ENCODE data around the gene PTGFRN.

The PTGFRN gene

DNA sequence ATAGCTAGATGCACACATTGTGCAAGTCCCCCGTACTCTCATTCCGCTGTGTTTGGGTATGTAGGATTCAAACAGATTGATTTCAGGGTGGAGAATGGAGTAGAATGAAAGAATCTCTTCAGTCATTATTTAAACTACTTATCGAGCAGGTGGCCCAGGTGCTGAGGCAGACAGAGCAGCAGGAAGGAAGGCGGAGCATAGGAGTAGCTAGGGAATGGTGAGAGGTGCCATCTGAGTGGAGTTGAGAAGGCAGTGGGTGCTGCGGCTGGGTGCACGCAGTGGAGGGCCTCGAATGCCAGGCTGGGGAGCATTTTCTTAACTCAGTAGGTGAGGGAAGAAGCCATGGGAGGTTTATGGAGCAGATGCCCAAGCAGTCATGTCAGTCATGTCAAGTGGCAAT is 46.7 kb downstream of the PTGFRN start:
- Histone ChIP-seq H2BK120ac (ENCODE audit: low read depth, low read length) (no peak overlapping the region), H3K4me1 (ENCODE audit: control insufficient read depth in 2 of 2, insufficient read depth in 1 of 2, low read depth in 1 of 2, low read length in 2 of 2) (peaks cover 0 to 15% of the 10 kb centered on the region in 2 donors), H4K8ac (ENCODE audit: low read depth, low read length) (no peak overlapping the region), H4K91ac (ENCODE audit: low read depth, low read length, poor library complexity) (no peak overlapping the region), H3K36me3 (replicated peaks in 1 of 2; ENCODE audit: control insufficient read depth in 2 of 2, insufficient read depth in 2 of 2, low read length in 2 of 2) (peaks cover 5 to 41% of the 10 kb centered on the region in 2 donors), H3K27ac (replicated peaks; ENCODE audit: low read length) (no peak overlapping the region), H3K79me1 (ENCODE audit: low read depth, low read length) (peaks cover 5% of the 10 kb centered on the region), H3K27me3 (ENCODE audit: control insufficient read depth in 3 of 3, insufficient read depth in 3 of 3, low read depth in 1 of 3, low read length in 3 of 3) (no peaks in the 10 kb centered on the region), H3K4me2 (ENCODE audit: insufficient read depth, low read length, poor library complexity, severe bottlenecking) (no peak overlapping the region), H3K23ac (ENCODE audit: low read depth, low read length, poor library complexity) (no peak overlapping the region), H3K4me3 (ENCODE audit: low read length in 2 of 2) (no peak overlapping the region), H3K14ac (ENCODE audit: low read length) (no peak overlapping the region), H2AK5ac (ENCODE audit: low read depth, low read length) (no peak overlapping the region), H2BK12ac (ENCODE audit: low read length) (no peak overlapping the region), H2AFZ (ENCODE audit: low read length) (no peak overlapping the region), H2BK5ac (ENCODE audit: low read length) (no peak overlapping the region), H3K4ac (ENCODE audit: low read length) (no peak overlapping the region), H3K18ac (ENCODE audit: low read length) (peak overlapping the region; percentile 25), H2BK15ac (ENCODE audit: low read length) (no peak overlapping the region), H3K9ac (ENCODE audit: low read depth, low read length, poor library complexity) (no peak overlapping the region), H3K9me3 (replicated peaks in 1 of 2; ENCODE audit: control insufficient read depth in 2 of 2, insufficient read depth in 1 of 2, low read depth in 1 of 2, low read length in 2 of 2) (no peaks in the 10 kb centered on the region)
- no CpG with 5 or more reads among the region's 7 CpGs for WGBS, 2 donors (ENCODE audit: extremely low coverage in 2 of 2, insufficient read length in 2 of 2, insufficient replicate concordance in 1 of 2)
- no peak for DNase-seq (ENCODE audit: low spot score)

DNA sequence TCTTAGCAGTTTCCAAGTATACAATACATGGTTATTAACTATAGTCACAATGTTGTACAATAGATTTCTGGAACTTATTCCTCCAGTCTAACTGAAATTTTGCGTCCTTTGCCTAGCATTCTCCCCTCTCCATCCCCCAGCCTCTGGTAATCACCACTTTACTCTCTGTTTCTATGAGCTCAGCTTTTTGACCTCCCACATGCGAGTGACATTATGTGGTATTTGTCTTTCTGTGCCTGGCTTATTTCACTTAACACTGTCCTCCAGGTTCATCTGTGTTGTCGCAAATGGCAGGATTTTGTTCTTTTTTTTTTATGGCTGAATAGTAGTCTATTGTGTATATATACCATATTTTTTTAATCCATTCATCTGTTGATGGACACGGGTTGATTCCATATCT is 47.9 kb downstream of the PTGFRN start:
- no peak overlapping the region for H2BK12ac ChIP-seq (ENCODE audit: low read length)
- H2BK15ac ChIP-seq (ENCODE audit: low read length) = no peak overlapping the region
- no peak overlapping the region for H3K4ac ChIP-seq (ENCODE audit: low read length)
- H3K27me3 ChIP-seq (ENCODE audit: control insufficient read depth in 3 of 3, insufficient read depth in 3 of 3, low read depth in 1 of 3, low read length in 3 of 3) = no peaks in the 10 kb centered on the region
- peaks cover 5% of the 10 kb centered on the region for H3K79me1 ChIP-seq (ENCODE audit: low read depth, low read length)
- no peak overlapping the region for H3K27ac ChIP-seq (replicated peaks; ENCODE audit: low read length)
- H4K8ac ChIP-seq (ENCODE audit: low read depth, low read length) = no peak overlapping the region
- no peak for DNase-seq (ENCODE audit: low spot score)
- H3K36me3 ChIP-seq (replicated peaks in 1 of 2; ENCODE audit: control insufficient read depth in 2 of 2, insufficient read depth in 2 of 2, low read length in 2 of 2) = peaks cover 10 to 41% of the 10 kb centered on the region in 2 donors
- H3K4me1 ChIP-seq (ENCODE audit: control insufficient read depth in 2 of 2, insufficient read depth in 1 of 2, low read depth in 1 of 2, low read length in 2 of 2) = peaks cover 0 to 12% of the 10 kb centered on the region in 2 donors
- H3K9me3 ChIP-seq (replicated peaks in 1 of 2; ENCODE audit: control insufficient read depth in 2 of 2, insufficient read depth in 1 of 2, low read depth in 1 of 2, low read length in 2 of 2) = no peaks in the 10 kb centered on the region
- H2AFZ ChIP-seq (ENCODE audit: low read length) = no peak overlapping the region
- no peak overlapping the region for H3K4me2 ChIP-seq (ENCODE audit: insufficient read depth, low read length, poor library complexity, severe bottlenecking)
- no peak overlapping the region for H3K14ac ChIP-seq (ENCODE audit: low read length)
- H3K18ac ChIP-seq (ENCODE audit: low read length) = no peak overlapping the region
- H3K4me3 ChIP-seq (ENCODE audit: low read length in 2 of 2) = no peak overlapping the region
- no peak overlapping the region for H2BK5ac ChIP-seq (ENCODE audit: low read length)
- H3K23ac ChIP-seq (ENCODE audit: low read depth, low read length, poor library complexity) = no peak overlapping the region
- H4K91ac ChIP-seq (ENCODE audit: low read depth, low read length, poor library complexity) = no peak overlapping the region
- H2AK5ac ChIP-seq (ENCODE audit: low read depth, low read length) = no peak overlapping the region
- H3K9ac ChIP-seq (ENCODE audit: low read depth, low read length, poor library complexity) = no peak overlapping the region
- H2BK120ac ChIP-seq (ENCODE audit: low read depth, low read length) = no peak overlapping the region
- no CpG with 5 or more reads among the region's 4 CpGs for WGBS, 2 donors (ENCODE audit: extremely low coverage in 2 of 2, insufficient read length in 2 of 2, insufficient replicate concordance in 1 of 2)

- no peaks in the 10 kb centered on the region for H3K27me3 ChIP-seq (ENCODE audit: control insufficient read depth in 3 of 3, insufficient read depth in 3 of 3, low read depth in 1 of 3, low read length in 3 of 3)
- no peak overlapping the region for H4K8ac ChIP-seq (ENCODE audit: low read depth, low read length)
- no peak overlapping the region for H2BK15ac ChIP-seq (ENCODE audit: low read length)
- H3K27ac ChIP-seq (replicated peaks; ENCODE audit: low read length) = no peak overlapping the region
- DNase-seq (ENCODE audit: low spot score) = no peak
- no peak overlapping the region for H3K4me2 ChIP-seq (ENCODE audit: insufficient read depth, low read length, poor library complexity, severe bottlenecking)
- H3K4me3 ChIP-seq (ENCODE audit: low read length in 2 of 2) = no peak overlapping the region
- no peak overlapping the region for H2BK12ac ChIP-seq (ENCODE audit: low read length)
- H2BK120ac ChIP-seq (ENCODE audit: low read depth, low read length) = no peak overlapping the region
- WGBS, 2 donors (ENCODE audit: extremely low coverage in 2 of 2, insufficient read length in 2 of 2, insufficient replicate concordance in 1 of 2) = no CpG with 5 or more reads among the region's 4 CpGs
- no peak overlapping the region for H3K23ac ChIP-seq (ENCODE audit: low read depth, low read length, poor library complexity)
- H3K14ac ChIP-seq (ENCODE audit: low read length) = no peak overlapping the region
- H4K91ac ChIP-seq (ENCODE audit: low read depth, low read length, poor library complexity) = no peak overlapping the region
- H3K18ac ChIP-seq (ENCODE audit: low read length) = no peak overlapping the region
- H3K79me1 ChIP-seq (ENCODE audit: low read depth, low read length) = peaks cover 5% of the 10 kb centered on the region
- no peak overlapping the region for H2AFZ ChIP-seq (ENCODE audit: low read length)
- H3K4me1 ChIP-seq (ENCODE audit: control insufficient read depth in 2 of 2, insufficient read depth in 1 of 2, low read depth in 1 of 2, low read length in 2 of 2) = peaks cover 0 to 10% of the 10 kb centered on the region in 2 donors
- no peak overlapping the region for H2AK5ac ChIP-seq (ENCODE audit: low read depth, low read length)
- peaks cover 10 to 42% of the 10 kb centered on the region in 2 donors for H3K36me3 ChIP-seq (replicated peaks in 1 of 2; ENCODE audit: control insufficient read depth in 2 of 2, insufficient read depth in 2 of 2, low read length in 2 of 2)
- H3K4ac ChIP-seq (ENCODE audit: low read length) = no peak overlapping the region
- H2BK5ac ChIP-seq (ENCODE audit: low read length) = no peak overlapping the region
- H3K9me3 ChIP-seq (replicated peaks in 1 of 2; ENCODE audit: control insufficient read depth in 2 of 2, insufficient read depth in 1 of 2, low read depth in 1 of 2, low read length in 2 of 2) = no peaks in the 10 kb centered on the region
- H3K9ac ChIP-seq (ENCODE audit: low read depth, low read length, poor library complexity) = no peak overlapping the region
Observed at GRCh38 chr1:116958110-116958509, 48.4 kb downstream of the PTGFRN start.

GRCh38 chr1:116958977-116959376 is 49.3 kb downstream of the PTGFRN start:
- H3K4me2 ChIP-seq (ENCODE audit: insufficient read depth, low read length, poor library complexity, severe bottlenecking) = no peak overlapping the region
- no peaks in the 10 kb centered on the region for H3K9me3 ChIP-seq (replicated peaks in 1 of 2; ENCODE audit: control insufficient read depth in 2 of 2, insufficient read depth in 1 of 2, low read depth in 1 of 2, low read length in 2 of 2)
- H3K79me1 ChIP-seq (ENCODE audit: low read depth, low read length) = peaks cover 5% of the 10 kb centered on the region
- no peaks in the 10 kb centered on the region for H3K27me3 ChIP-seq (ENCODE audit: control insufficient read depth in 3 of 3, insufficient read depth in 3 of 3, low read depth in 1 of 3, low read length in 3 of 3)
- no peak overlapping the region for H4K8ac ChIP-seq (ENCODE audit: low read depth, low read length)
- no peak overlapping the region for H3K14ac ChIP-seq (ENCODE audit: low read length)
- H2AK5ac ChIP-seq (ENCODE audit: low read depth, low read length) = no peak overlapping the region
- peaks cover 10 to 45% of the 10 kb centered on the region in 2 donors for H3K36me3 ChIP-seq (replicated peaks in 1 of 2; ENCODE audit: control insufficient read depth in 2 of 2, insufficient read depth in 2 of 2, low read length in 2 of 2)
- no peak for DNase-seq (ENCODE audit: low spot score)
- H2BK5ac ChIP-seq (ENCODE audit: low read length) = no peak overlapping the region
- H3K4me1 ChIP-seq (ENCODE audit: control insufficient read depth in 2 of 2, insufficient read depth in 1 of 2, low read depth in 1 of 2, low read length in 2 of 2) = peaks cover 0 to 7% of the 10 kb centered on the region in 2 donors
- no peak overlapping the region for H3K27ac ChIP-seq (replicated peaks; ENCODE audit: low read length)
- H2BK120ac ChIP-seq (ENCODE audit: low read depth, low read length) = no peak overlapping the region
- H3K18ac ChIP-seq (ENCODE audit: low read length) = no peak overlapping the region
- H2BK12ac ChIP-seq (ENCODE audit: low read length) = no peak overlapping the region
- H2BK15ac ChIP-seq (ENCODE audit: low read length) = no peak overlapping the region
- no peak overlapping the region for H4K91ac ChIP-seq (ENCODE audit: low read depth, low read length, poor library complexity)
- WGBS, 2 donors (ENCODE audit: extremely low coverage in 2 of 2, insufficient read length in 2 of 2, insufficient replicate concordance in 1 of 2) = no CpG with 5 or more reads among the region's 2 CpGs
- H3K9ac ChIP-seq (ENCODE audit: low read depth, low read length, poor library complexity) = no peak overlapping the region
- no peak overlapping the region for H3K4ac ChIP-seq (ENCODE audit: low read length)
- no peak overlapping the region for H2AFZ ChIP-seq (ENCODE audit: low read length)
- no peak overlapping the region for H3K4me3 ChIP-seq (ENCODE audit: low read length in 2 of 2)
- H3K23ac ChIP-seq (ENCODE audit: low read depth, low read length, poor library complexity) = no peak overlapping the region

Measured in neuronal stem cell (in vitro differentiated cells).